ENCODE measurements around the gene TPRN.

Gene TPRN

GRCh38 chr9:137224830-137225694, 24.5 kb upstream of the TPRN start, which contains the start of gene CYSRT1:
TSS of gene CYSRT1 (plus strand) at chr9:137225174. CDS start at chr9:137225622, 448 bp downstream.
- DNase-seq: no peak

- DNase-seq: peak; percentile 88
These were observed 22.8 kb upstream of the TPRN start for GRCh38 chr9:137223078-137223970.

GRCh38 chr9:137222190-137223077, 21.9 kb upstream of the TPRN start, which contains the start of gene RNF208:
TSS of gene RNF208 (minus strand) at chr9:137222240. CDS start at chr9:137221212, 1,028 bp downstream.
- DNase-seq: no peak

GRCh38 chr9:137221506-137222111, 21.1 kb upstream of the TPRN start:
- DNase-seq: no peak

- DNase-seq: no peak
These were observed 20.6 kb upstream of the TPRN start for GRCh38 chr9:137221095-137221505.

GRCh38 chr9:137220317-137221094, 20.0 kb upstream of the TPRN start:
- DNase-seq: no peak

GRCh38 chr9:137219757-137220316, 19.3 kb upstream of the TPRN start:
- DNase-seq: no peak

GRCh38 chr9:137218754-137219271, 18.3 kb upstream of the TPRN start:
- DNase-seq: no peak

- no peak for DNase-seq
These were observed 17.7 kb upstream of the TPRN start for GRCh38 chr9:137218212-137218753.

GRCh38 chr9:137217276-137218211, 17.0 kb upstream of the TPRN start:
- no peak for DNase-seq

GRCh38 chr9:137216188-137216965, 15.8 kb upstream of the TPRN start:
- DNase-seq: no peak

GRCh38 chr9:137215196-137215986, 14.8 kb upstream of the TPRN start:
- DNase-seq: no peak

- no peak for DNase-seq
These were observed 14.1 kb upstream of the TPRN start for GRCh38 chr9:137214620-137215019.

GRCh38 chr9:137213160-137214060, 12.9 kb upstream of the TPRN start:
- DNase-seq: no peak

- DNase-seq: no peak
These were observed 12.0 kb upstream of the TPRN start for GRCh38 chr9:137212520-137212919.

- no peak for DNase-seq
These were observed 11.0 kb upstream of the TPRN start for GRCh38 chr9:137211532-137211931.
